GM21515 (cell line): ENCODE measurements around the gene SIX1.
A peak's percentile ranks its signal among the peaks of the same experiment; 100 is the strongest.

ENCODE experiments used
- ATAC-seq: cut with Tn5 transposase; IDR thresholded peaks from one replicate; pipeline ENCODE4 v1.9.1; 2021; ENCODE audit not compliant: unreplicated experiment

Gene SIX1

DNA sequence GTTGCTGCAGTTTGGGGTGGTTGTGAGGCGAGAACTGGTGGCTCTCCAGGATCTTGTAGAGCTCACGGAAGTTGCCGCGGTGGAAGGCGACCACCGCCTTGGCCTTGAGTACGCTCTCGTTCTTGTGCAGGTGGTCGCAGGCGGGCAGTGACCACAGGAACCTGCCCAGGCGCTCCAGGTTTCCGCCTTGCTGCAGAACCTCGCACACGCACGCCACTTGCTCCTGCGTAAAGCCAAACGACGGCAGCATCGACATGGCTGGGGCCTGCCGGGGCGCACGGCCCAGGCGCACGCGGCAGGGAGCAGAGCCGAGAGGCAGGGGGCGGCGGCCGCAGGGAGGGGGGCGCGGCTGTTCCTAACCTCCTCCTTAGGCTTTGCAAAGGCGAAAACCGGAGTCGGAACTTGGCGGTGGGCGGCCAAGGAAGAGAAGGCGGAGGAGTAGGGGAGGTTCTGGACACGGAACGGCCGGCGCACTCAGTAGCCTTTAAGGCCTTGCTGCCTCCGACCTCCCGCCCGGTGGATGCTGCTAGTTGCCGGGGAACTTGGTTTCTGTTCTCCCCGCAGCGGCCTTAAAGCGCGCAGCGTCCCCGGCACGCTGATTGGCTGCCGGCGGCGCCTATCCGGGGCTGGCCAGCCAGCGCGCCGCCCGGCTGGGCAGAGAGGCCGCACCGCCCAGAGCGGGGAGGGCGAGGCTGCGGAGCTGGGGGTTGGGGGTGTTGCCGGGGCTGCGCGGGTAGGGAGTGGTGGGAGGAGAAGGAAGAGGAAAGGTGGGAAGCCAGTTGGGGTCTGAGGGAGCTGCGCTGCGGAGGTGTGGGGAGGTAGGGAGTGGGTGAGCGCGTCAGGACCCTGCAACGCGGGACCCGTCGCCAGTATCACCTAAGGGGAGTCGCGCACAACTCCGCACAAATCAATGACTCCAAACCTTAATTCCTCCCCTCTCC is at the start of gene SIX1:
Gene SIX1, minus strand, starts transcription at position 544 of the 941 bp plus-strand sequence. Its CDS starts 288 bp downstream, at position 256.
- peak; percentile 66 for ATAC-seq

GRCh38 chr14:60695327-60695726 is 46.0 kb upstream of the SIX1 start:
- ATAC-seq, result no peak

DNA sequence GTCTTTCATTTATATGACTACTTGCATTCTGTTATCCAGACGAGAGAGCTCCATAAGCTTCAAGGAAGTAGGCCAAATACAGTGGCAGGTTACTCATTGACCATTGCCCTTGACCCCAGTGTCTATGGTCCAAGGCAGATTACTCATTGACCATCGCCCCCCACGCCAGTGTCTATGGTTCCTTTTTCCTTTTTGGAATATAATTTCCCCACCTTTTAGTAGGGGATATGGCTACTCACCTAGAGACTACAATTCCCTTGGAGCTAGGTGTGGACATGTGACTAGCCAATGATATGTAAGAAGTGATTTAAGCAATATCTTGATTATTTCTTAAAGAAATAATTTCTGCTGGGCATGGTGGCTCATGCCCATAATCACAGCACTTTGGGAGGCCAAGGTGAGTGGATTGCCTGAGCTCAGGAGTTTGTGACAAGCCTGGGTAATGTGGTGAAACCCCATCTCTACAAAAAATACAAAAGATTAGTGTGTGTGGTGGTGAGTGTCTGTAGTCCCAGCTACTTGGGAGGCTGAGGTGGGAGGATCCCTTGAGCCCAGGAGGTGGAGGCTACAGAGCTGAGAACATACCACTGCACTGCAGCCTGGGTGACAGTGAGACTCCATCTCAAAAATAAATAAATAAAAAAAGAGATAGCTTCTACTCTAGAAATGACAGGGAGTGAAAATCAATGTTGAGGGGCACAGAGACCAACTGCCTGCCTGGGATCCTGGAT is 42.3 kb upstream of the SIX1 start:
- ATAC-seq, result no peak

GRCh38 chr14:60686865-60687264 is 37.6 kb upstream of the SIX1 start:
- no peak for ATAC-seq

- no peak for ATAC-seq
Observed at GRCh38 chr14:60684203-60684602, 34.9 kb upstream of the SIX1 start.

DNA sequence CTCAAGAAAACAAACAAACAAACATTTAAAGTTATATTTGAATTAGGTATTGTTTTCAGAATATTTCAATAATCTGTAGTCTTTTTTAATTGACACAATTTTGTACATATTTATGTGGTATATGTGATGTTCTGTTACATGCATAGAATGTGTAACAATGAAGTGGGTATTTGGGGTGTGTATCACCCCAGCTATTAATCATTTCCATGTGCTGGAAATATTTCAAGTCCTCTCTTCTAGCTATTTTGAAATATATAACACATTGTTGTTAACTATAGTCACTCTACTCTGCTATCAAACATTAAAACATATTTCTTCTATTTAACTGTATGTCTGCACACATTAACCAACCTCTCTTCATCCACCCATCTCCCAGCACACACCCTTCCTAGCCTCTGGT is 32.0 kb upstream of the SIX1 start:
- ATAC-seq, result no peak

GRCh38 chr14:60680511-60680910 is 31.2 kb upstream of the SIX1 start:
- ATAC-seq, result no peak

GRCh38 chr14:60679566-60680258 is 30.4 kb upstream of the SIX1 start:
- ATAC-seq, result no peak

GRCh38 chr14:60677701-60678100 is 28.4 kb upstream of the SIX1 start:
- ATAC-seq, result no peak

GRCh38 chr14:60670989-60671388 is 21.7 kb upstream of the SIX1 start:
- no peak for ATAC-seq

GRCh38 chr14:60668431-60669112 is 19.3 kb upstream of the SIX1 start:
- no peak for ATAC-seq

- ATAC-seq, result no peak
Observed at GRCh38 chr14:60665177-60665550, 15.9 kb upstream of the SIX1 start.

DNA sequence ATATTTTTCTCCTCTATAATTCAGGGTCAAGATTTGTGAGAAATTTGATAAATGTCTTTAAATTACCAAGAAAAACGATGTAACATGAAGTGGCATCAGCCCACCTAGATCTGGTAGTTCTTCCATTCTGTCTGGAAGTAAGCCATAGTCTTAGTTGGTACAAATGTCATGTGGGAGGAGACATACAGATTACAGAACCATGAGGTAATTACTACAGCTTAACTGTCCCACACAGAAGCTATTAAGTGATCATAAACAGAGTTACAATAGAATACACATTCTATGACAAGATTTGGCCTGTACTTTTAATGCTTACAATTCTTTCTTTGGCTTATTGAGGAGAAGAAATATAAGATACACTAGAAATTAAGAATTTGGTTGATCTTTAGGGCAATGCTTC is 13.7 kb upstream of the SIX1 start:
- no peak for ATAC-seq

GRCh38 chr14:60661721-60662120 is 12.4 kb upstream of the SIX1 start:
- ATAC-seq, result no peak

- ATAC-seq, result no peak
Observed at GRCh38 chr14:60658909-60659585, 9.8 kb upstream of the SIX1 start.

- ATAC-seq, result no peak
Observed at GRCh38 chr14:60658211-60658690, 9.0 kb upstream of the SIX1 start.

DNA sequence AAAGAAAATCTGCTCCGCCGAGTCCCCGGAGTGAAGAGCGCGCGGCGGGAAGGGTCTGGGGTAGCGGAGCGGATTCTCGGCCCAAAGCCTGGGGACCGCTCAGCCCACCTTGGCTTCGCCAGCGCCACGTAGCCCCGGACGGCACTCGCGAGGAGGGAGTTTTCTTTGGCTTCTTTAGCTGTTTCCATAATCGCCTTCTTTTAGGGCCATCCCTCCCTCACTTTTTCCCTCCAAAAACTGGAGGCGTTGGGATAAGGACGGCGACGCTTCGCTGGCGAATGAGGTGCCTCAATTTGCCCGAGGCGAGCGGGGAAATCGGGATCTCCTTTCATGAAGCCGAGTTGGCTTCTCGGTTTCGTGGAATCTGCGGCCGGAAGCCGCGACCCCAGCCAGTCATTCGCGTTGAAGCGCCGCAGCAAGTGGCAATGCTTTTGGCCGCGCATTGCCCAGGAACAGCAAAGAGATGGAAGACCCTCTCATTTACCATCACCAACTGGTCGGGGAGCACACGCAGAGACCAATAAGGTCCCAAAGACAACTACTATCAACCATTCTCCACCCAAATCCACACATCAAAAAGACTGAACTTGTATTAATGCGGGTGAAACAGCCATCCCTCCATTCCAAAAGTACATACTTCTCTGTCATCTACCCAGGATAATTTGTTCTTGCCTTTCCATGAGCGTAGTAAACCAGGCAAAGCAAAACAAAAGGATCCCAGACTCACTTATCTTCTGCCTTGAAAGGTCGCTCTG is 8.4 kb upstream of the SIX1 start:
- no peak for ATAC-seq

- ATAC-seq, result peak; percentile 91
Observed at GRCh38 chr14:60656686-60657455, 7.6 kb upstream of the SIX1 start.
